SK-N-SH (cell line): ENCODE data around the gene SH3GL2. TPM values are rescaled to one million over a fixed set of nuclear protein-coding genes. Genes with fewer than 3 reads are reported as not detected.

Source experiments
- CTCF ChIA-PET: fragments of 300-600, 350-600 bp; formaldehyde crosslinking; extraction: SDS; loops from one replicate; lab custom pipeline; 2021; lab: Yijun Ruan, JAX
- POLR2A ChIA-PET: fragments of 350-600 bp; sonication (Branson Sonifier 250); formaldehyde crosslinking; extraction: SDS; loops from one replicate; lab custom pipeline; 2020; ENCODE audit warnings: antibody characterized with exemption, inconsistent platforms; lab: Yijun Ruan, JAX
- DNase-seq: peaks from one replicate; pipeline ENCODE4 v3.0.0; 2012
- H2AFZ ChIP-seq: fragments of 200-600 bp; sonication (generic); 2 replicates; pipeline ENCODE4 v1.8.1; 2016; ENCODE audit warnings: antibody characterized with exemption, mild to moderate bottlenecking, low read depth
- H3F3A ChIP-seq: fragments of 200-600 bp; sonication (generic); replicated peaks from 2 replicates; pipeline ENCODE3; 2016; ENCODE audit warnings: antibody characterized with exemption, mild to moderate bottlenecking; ENCODE audit not compliant: insufficient read depth
- H3K27ac ChIP-seq, 2 experiments: fragments of 200-500 bp in 1 of 2; fragments of 200-600 bp in 1 of 2; sonication (Bioruptor generic) in 1 of 2; sonication (generic), shearing (Covaris generic) in 1 of 2; 2 replicates each; pipeline versions ENCODE4 v1.5.1 to v1.6.1; 2014 to 2016; ENCODE audit warnings: low read depth in 2 of 2, inconsistent platforms in 1 of 2, low read length in 1 of 2, mild to moderate bottlenecking in 1 of 2, mixed read lengths in 1 of 2
- H3K27me3 ChIP-seq: fragments of 200-600 bp; sonication (generic), shearing (Covaris generic); 2 replicates; pipeline ENCODE4 v1.6.1; 2016; ENCODE audit warnings: mixed run types; ENCODE audit not compliant: insufficient read depth
- H3K36me3 ChIP-seq, 2 experiments: fragments of 200-500 bp in 1 of 2; fragments of 200-600 bp in 1 of 2; sonication (Bioruptor generic) in 1 of 2; sonication (generic) in 1 of 2; replicated peaks in 1 of 2; 2 replicates each; pipeline versions ENCODE3 to v1.5.1; 2014 to 2016; ENCODE audit warnings: low read length in 1 of 2, mild to moderate bottlenecking in 1 of 2; ENCODE audit not compliant: insufficient read depth in 2 of 2, control insufficient read depth in 1 of 2
- H3K4me1 ChIP-seq, 2 experiments: fragments of 200-500 bp in 1 of 2; fragments of 200-600 bp in 1 of 2; sonication (Bioruptor generic) in 1 of 2; sonication (generic), shearing (Covaris generic) in 1 of 2; 2 replicates each; pipeline versions ENCODE4 v1.5.1 to v1.6.1; 2014 to 2016; ENCODE audit warnings: low read depth in 1 of 2, low read length in 1 of 2, mixed run types in 1 of 2; ENCODE audit not compliant: insufficient read depth in 2 of 2, control insufficient read depth in 1 of 2
- H3K4me2 ChIP-seq: fragments of 200-600 bp; sonication (generic), shearing (Covaris generic); 2 replicates; pipeline ENCODE4 v1.6.1; 2017; ENCODE audit warnings: mixed run types
- H3K4me3 ChIP-seq, 2 experiments: fragments of 200-500 bp in 1 of 2; fragments of 200-600 bp in 1 of 2; sonication (Bioruptor generic) in 1 of 2; sonication (generic), shearing (Covaris generic) in 1 of 2; 2 replicates each; pipeline versions ENCODE4 v1.5.1 to v1.8.1; 2014 to 2016; ENCODE audit warnings: low read depth in 2 of 2, inconsistent platforms in 1 of 2, low read length in 1 of 2, mild to moderate bottlenecking in 1 of 2, mixed read lengths in 1 of 2, moderate library complexity in 1 of 2
- H3K79me2 ChIP-seq: fragments of 200-600 bp; sonication (generic); 2 replicates; pipeline ENCODE4 v1.8.1; 2017; ENCODE audit warnings: mild to moderate bottlenecking; ENCODE audit not compliant: insufficient read depth
- H3K9ac ChIP-seq: fragments of 200-600 bp; sonication (generic); 2 replicates; pipeline ENCODE4 v1.6.1; 2017; ENCODE audit warnings: mixed run types
- H3K9me2 ChIP-seq: fragments of 200-600 bp; sonication (generic); 2 replicates; pipeline ENCODE4 v1.6.1; 2017; ENCODE audit warnings: mixed run types
- H3K9me3 ChIP-seq: fragments of 200-600 bp; sonication (generic); 2 replicates; pipeline ENCODE4 v1.6.1; 2017; ENCODE audit warnings: mixed run types, mild to moderate bottlenecking, moderate library complexity
- H4K20me1 ChIP-seq: fragments of 200-600 bp; sonication (generic); 2 replicates; pipeline ENCODE4 v1.6.1; 2017; ENCODE audit warnings: mild to moderate bottlenecking, mixed run types; ENCODE audit not compliant: insufficient read depth
- CHD2 ChIP-seq: fragments of 150-350 bp; IDR thresholded peaks from 2 replicates; pipeline ENCODE4 v1.6.1; 2018; ENCODE audit warnings: low read length; ENCODE audit not compliant: partially characterized antibody
- FOXJ3 ChIP-seq: sonication (generic); formaldehyde crosslinking; IDR thresholded peaks from 2 replicates; pipeline ENCODE4 v1.5.1; 2020; ENCODE audit warnings: mild to moderate bottlenecking, missing genetic modification reagents
- FOXM1 ChIP-seq: IDR thresholded peaks from 2 replicates; pipeline ENCODE4 v1.4.0; 2012; ENCODE audit warnings: low read depth, mild to moderate bottlenecking
- IRF3 ChIP-seq: fragments of 150-350 bp; IDR thresholded peaks from 2 replicates; pipeline ENCODE4 v1.6.1; 2016; ENCODE audit warnings: mild to moderate bottlenecking, low read depth, low read length
- MEF2A ChIP-seq: IDR thresholded peaks from 2 replicates; pipeline ENCODE4 v1.4.0; 2012; ENCODE audit warnings: low read depth, borderline replicate concordance
- NRF1 ChIP-seq: IDR thresholded peaks from 2 replicates; pipeline ENCODE4 v1.6.1; 2012; ENCODE audit warnings: low read depth, mild to moderate bottlenecking, low read length
- USF1 ChIP-seq: IDR thresholded peaks from 2 replicates; pipeline ENCODE4 v1.4.0; 2012; ENCODE audit warnings: low read depth, borderline replicate concordance
- USF2 ChIP-seq: fragments of 150-350 bp; IDR thresholded peaks from 2 replicates; pipeline ENCODE4 v1.6.1; 2017; ENCODE audit warnings: antibody characterized with exemption, low read length, low read depth, borderline replicate concordance
- WGBS: methylation state at CpG from one replicate; pipeline ENCODE4 v1.1.6; 2017; ENCODE audit warnings: low lambda C conversion rate; 5-methylcytosine and 5-hydroxymethylcytosine counted together
- polyA plus RNA-seq, 3 experiments: library from polyadenylated mRNA; depleted of rRNA; stranded (reverse); fragments of >200 nt; gene quantifications; 2 replicates each; pipeline ENCODE4 v1.2.3, GENCODE V29; 2012

SH3GL2 gene
- polyA plus RNA-seq, 1 of the 3 experiments (the other 2 are of a cell fraction) = 0.05 TPM

GRCh38 chr9:17597977-17598376 lies 19.1 kb downstream of the SH3GL2 start (continued):
- TF ChIP-seq USF2 (no peak), FOXM1 (no peak)

- 12% methylated on average over 5 of the region's 5 CpGs for WGBS
- H3F3A ChIP-seq = no peaks in the 10 kb centered on the region
Observed at GRCh38 chr9:17600962-17601593, 22.2 kb downstream of the SH3GL2 start.

More at GRCh38 chr9:17600962-17601593, 22.2 kb downstream of the SH3GL2 start:
- POLR2A ChIA-PET = no interaction called here
- Histone ChIP-seq H3K4me2 (no peak overlapping the region), H3K9ac (no peak overlapping the region), H2AFZ (no peak overlapping the region), H3K27ac (no peak overlapping the region), H3K27me3 (peaks cover 7% of the 10 kb centered on the region; the same call in 1 of the 2 replicates), H3K79me2 (no peaks in the 10 kb centered on the region), H3K36me3 (no peaks in the 10 kb centered on the region), H3K9me2 (no peaks in the 10 kb centered on the region), H3K4me3 (no peak overlapping the region), H3K4me1 (no peaks in the 10 kb centered on the region), H4K20me1 (no peaks in the 10 kb centered on the region), H3K9me3 (no peaks in the 10 kb centered on the region)
- CTCF ChIA-PET = no interaction called here
- TF ChIP-seq IRF3 (no peak), MEF2A (no peak), CHD2 (no peak), USF2 (no peak), USF1 (no peak), FOXJ3 (CRISPR knock-in tag) (no peak), NRF1 (no peak)
- no peak for DNase-seq
